A673 (cell line): ENCODE data around the gene CLASP1.

Experiments used
- EZH2 ChIP-seq: fragments of 200-600 bp; sonication (generic); IDR thresholded peaks from 2 replicates; pipeline ENCODE4 v1.6.1; 2017; ENCODE audit warnings: borderline replicate concordance, low read depth, mild to moderate bottlenecking, mixed read lengths, antibody characterized with exemption, low read length; ENCODE audit not compliant: poor library complexity, severe bottlenecking
- TF ChIP-seq, protein P1 (sequence below): fragments of 300-800, 200-600 bp; sonication (generic); conservative IDR thresholded peaks from 2 replicates; pipeline ENCODE4 v1.5.1; 2017; ENCODE audit warnings: low read depth, mild to moderate bottlenecking, antibody characterized with exemption, low read length, moderate library complexity, mixed read lengths

- TF ChIP-seq, protein P1, sequence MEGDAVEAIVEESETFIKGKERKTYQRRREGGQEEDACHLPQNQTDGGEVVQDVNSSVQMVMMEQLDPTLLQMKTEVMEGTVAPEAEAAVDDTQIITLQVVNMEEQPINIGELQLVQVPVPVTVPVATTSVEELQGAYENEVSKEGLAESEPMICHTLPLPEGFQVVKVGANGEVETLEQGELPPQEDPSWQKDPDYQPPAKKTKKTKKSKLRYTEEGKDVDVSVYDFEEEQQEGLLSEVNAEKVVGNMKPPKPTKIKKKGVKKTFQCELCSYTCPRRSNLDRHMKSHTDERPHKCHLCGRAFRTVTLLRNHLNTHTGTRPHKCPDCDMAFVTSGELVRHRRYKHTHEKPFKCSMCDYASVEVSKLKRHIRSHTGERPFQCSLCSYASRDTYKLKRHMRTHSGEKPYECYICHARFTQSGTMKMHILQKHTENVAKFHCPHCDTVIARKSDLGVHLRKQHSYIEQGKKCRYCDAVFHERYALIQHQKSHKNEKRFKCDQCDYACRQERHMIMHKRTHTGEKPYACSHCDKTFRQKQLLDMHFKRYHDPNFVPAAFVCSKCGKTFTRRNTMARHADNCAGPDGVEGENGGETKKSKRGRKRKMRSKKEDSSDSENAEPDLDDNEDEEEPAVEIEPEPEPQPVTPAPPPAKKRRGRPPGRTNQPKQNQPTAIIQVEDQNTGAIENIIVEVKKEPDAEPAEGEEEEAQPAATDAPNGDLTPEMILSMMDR, result no peak
- TF ChIP-seq EZH2, result no peak
Measured at GRCh38 chr2:121633463-121633862, 15.8 kb downstream of the CLASP1 start.
